H1 (cell line): Measurements from ENCODE around the gene PLEKHO1. TPM values are rescaled to one million over a fixed set of nuclear protein-coding genes. Genes with fewer than 3 reads are reported as not detected.
A peak's percentile ranks its signal among the peaks of the same experiment; 100 is the strongest.

Experiments used
- CTCF ChIA-PET: fragments of 300-600 bp; sonication (Branson Sonifier 250); formaldehyde crosslinking; loops from one replicate; lab custom pipeline; 2021; ENCODE audit not compliant: partially characterized antibody; lab: Charles Lee
- POLR2A ChIA-PET: fragments of 300-600 bp; sonication (Branson Sonifier 250); formaldehyde crosslinking; loops from one replicate; lab custom pipeline; 2021; ENCODE audit warnings: inconsistent platforms; ENCODE audit not compliant: partially characterized antibody; lab: Charles Lee
- DNase-seq, 2 experiments: peaks; one replicate each; pipeline versions ENCODE4 v3.0.0 to v3.0.0-alpha.2; 2010 to 2022; ENCODE audit warnings: low spot score in 2 of 2, low read depth in 1 of 2, mixed read lengths in 1 of 2
- FAIRE-seq: peaks from 2 replicates; lab custom pipeline; 2011; peaks lifted over from hg19 to GRCh38; lab: Jason Lieb, UNC
- H2AFZ ChIP-seq: 2 replicates; pipeline ENCODE4 v1.8.1; 2012; ENCODE audit warnings: low read length, inconsistent platforms
- H2AK5ac ChIP-seq: 2 replicates; pipeline ENCODE4 v1.6.1; 2013; ENCODE audit warnings: low read depth, low read length
- H2BK120ac ChIP-seq: replicated peaks from 2 replicates; pipeline ENCODE3; 2013; ENCODE audit warnings: low read depth, low read length, inconsistent platforms
- H2BK12ac ChIP-seq: 2 replicates; pipeline ENCODE4 v1.6.1; 2013; ENCODE audit warnings: low read depth, low read length
- H2BK15ac ChIP-seq: 2 replicates; pipeline ENCODE4 v1.6.1; 2013; ENCODE audit warnings: low read length
- H2BK20ac ChIP-seq: 2 replicates; pipeline ENCODE4 v1.6.1; 2013; ENCODE audit warnings: low read length
- H2BK5ac ChIP-seq: 2 replicates; pipeline ENCODE4 v1.6.1; 2013; ENCODE audit warnings: low read depth, low read length
- H3K14ac ChIP-seq: 2 replicates; pipeline ENCODE4 v1.6.1; 2013; ENCODE audit warnings: inconsistent platforms; ENCODE audit not compliant: insufficient read length
- H3K18ac ChIP-seq: 2 replicates; pipeline ENCODE4 v1.6.1; 2013; ENCODE audit warnings: low read length; ENCODE audit errors: extremely low read depth
- H3K23ac ChIP-seq: 2 replicates; pipeline ENCODE4 v1.6.1; 2013; ENCODE audit warnings: inconsistent platforms; ENCODE audit not compliant: insufficient read length
- H3K23me2 ChIP-seq: 2 replicates; pipeline ENCODE4 v1.6.1; 2013; ENCODE audit warnings: low read depth, low read length
- H3K27ac ChIP-seq: 2 replicates; pipeline ENCODE4 v1.6.1; 2011; ENCODE audit warnings: low read depth, low read length, inconsistent platforms
- H3K27me3 ChIP-seq, 4 experiments: replicated peaks in 1 of 4; 1 replicate in 1 of 4; 2 replicates in 3 of 4; pipeline versions ENCODE4 v1.6.1 to v1.8.1; 2011 to 2013; ENCODE audit warnings: low read length in 3 of 4, mild to moderate bottlenecking in 3 of 4, inconsistent platforms in 2 of 4, mixed read lengths in 2 of 4, moderate library complexity in 1 of 4; ENCODE audit not compliant: control insufficient read depth in 3 of 4, insufficient read depth in 3 of 4; ENCODE audit errors: extremely low read depth in 1 of 4
- H3K36me3 ChIP-seq, 4 experiments: 2 replicates each; pipeline versions ENCODE4 v1.6.1 to v1.8.1; 2011 to 2013; ENCODE audit warnings: mild to moderate bottlenecking in 4 of 4, low read length in 3 of 4, moderate library complexity in 2 of 4, control low read depth in 1 of 4, inconsistent platforms in 1 of 4; ENCODE audit not compliant: insufficient read depth in 4 of 4, control insufficient read depth in 2 of 4
- H3K4ac ChIP-seq: replicated peaks from 2 replicates; pipeline ENCODE3; 2013; ENCODE audit warnings: low read length, low read depth, mixed read lengths, inconsistent platforms; ENCODE audit not compliant: insufficient read length
- H3K4me1 ChIP-seq, 4 experiments: replicated peaks in 1 of 4; 1 replicate in 1 of 4; 2 replicates in 3 of 4; pipeline versions ENCODE4 v1.6.1 to v1.8.1; 2011 to 2013; ENCODE audit warnings: low read length in 3 of 4, inconsistent platforms in 2 of 4, mixed read lengths in 1 of 4; ENCODE audit not compliant: insufficient read depth in 4 of 4, control insufficient read depth in 3 of 4
- H3K4me2 ChIP-seq, 2 experiments: 2 replicates each; pipeline versions ENCODE4 v1.6.1 to v1.8.1; 2011 to 2013; ENCODE audit warnings: low read depth in 2 of 2, low read length in 2 of 2, control low read depth in 1 of 2, inconsistent platforms in 1 of 2, mild to moderate bottlenecking in 1 of 2; ENCODE audit not compliant: insufficient read depth in 1 of 2
- H3K4me3 ChIP-seq, 4 experiments: fragments of 200-600, 300-600 bp in 1 of 4; sonication (generic), shearing (Covaris generic), sonication (Bioruptor Twin) in 1 of 4; 2 replicates each; pipeline versions ENCODE4 v1.5.1 to v1.8.1; 2011 to 2016; ENCODE audit warnings: low read length in 4 of 4, low read depth in 3 of 4, control low read depth in 2 of 4, inconsistent platforms in 2 of 4, mild to moderate bottlenecking in 2 of 4, mixed read lengths in 1 of 4, moderate library complexity in 1 of 4; ENCODE audit not compliant: insufficient read depth in 2 of 4; ENCODE audit errors: extremely low read depth in 1 of 4
- H3K56ac ChIP-seq: replicated peaks from 2 replicates; pipeline ENCODE3; 2013; ENCODE audit warnings: low read depth, mild to moderate bottlenecking, mixed read lengths, low read length, inconsistent platforms; ENCODE audit not compliant: insufficient read length
- H3K79me1 ChIP-seq: 2 replicates; pipeline ENCODE4 v1.6.1; 2013; ENCODE audit warnings: low read depth, low read length, control low read depth
- H3K79me2 ChIP-seq, 2 experiments: 2 replicates each; pipeline versions ENCODE4 v1.6.1 to v1.8.1; 2012 to 2013; ENCODE audit warnings: low read length in 2 of 2, mild to moderate bottlenecking in 2 of 2, inconsistent platforms in 1 of 2; ENCODE audit not compliant: insufficient read depth in 2 of 2, control insufficient read depth in 1 of 2
- H3K9ac ChIP-seq, 4 experiments: replicated peaks in 1 of 4; 1 replicate in 1 of 4; 2 replicates in 3 of 4; pipeline versions ENCODE4 v1.6.1 to v1.8.1; 2011 to 2013; ENCODE audit warnings: low read depth in 3 of 4, low read length in 3 of 4, control low read depth in 2 of 4, mild to moderate bottlenecking in 2 of 4, moderate library complexity in 2 of 4, inconsistent platforms in 1 of 4; ENCODE audit errors: extremely low read depth in 1 of 4
- H3K9me3 ChIP-seq, 2 experiments: 2 replicates each; pipeline versions ENCODE4 v1.6.1 to v1.8.1; 2012 to 2013; ENCODE audit warnings: mild to moderate bottlenecking in 2 of 2, moderate library complexity in 2 of 2, control low read depth in 1 of 2, inconsistent platforms in 1 of 2, low read depth in 1 of 2, low read length in 1 of 2, mixed read lengths in 1 of 2; ENCODE audit not compliant: insufficient read depth in 2 of 2
- H4K20me1 ChIP-seq, 2 experiments: replicated peaks in 1 of 2; 2 replicates each; pipeline versions ENCODE3 to v1.8.1; 2011 to 2013; ENCODE audit warnings: inconsistent platforms in 2 of 2, low read length in 2 of 2, mild to moderate bottlenecking in 1 of 2; ENCODE audit not compliant: insufficient read depth in 2 of 2, control insufficient read depth in 1 of 2
- H4K5ac ChIP-seq: 2 replicates; pipeline ENCODE4 v1.6.1; 2013; ENCODE audit warnings: low read length, low read depth, mixed read lengths, inconsistent platforms; ENCODE audit not compliant: insufficient read length
- H4K8ac ChIP-seq: 2 replicates; pipeline ENCODE4 v1.8.0; 2013; ENCODE audit warnings: mild to moderate bottlenecking, moderate library complexity, low read length, inconsistent platforms; ENCODE audit not compliant: insufficient read depth; ENCODE audit errors: extremely low read depth
- H4K91ac ChIP-seq: replicated peaks from 2 replicates; pipeline ENCODE3; 2013; ENCODE audit warnings: low read length, mixed read lengths, inconsistent platforms; ENCODE audit not compliant: insufficient read length
- NANOG ChIP-seq: IDR thresholded peaks from 2 replicates; pipeline ENCODE4 v1.6.1; 2011; ENCODE audit warnings: low read length, low read depth, mild to moderate bottlenecking, inconsistent platforms; ENCODE audit not compliant: insufficient read depth, poor library complexity, severe bottlenecking
- SIX5 ChIP-seq: IDR thresholded peaks from 2 replicates; pipeline ENCODE4 v1.6.1; 2011; ENCODE audit warnings: mild to moderate bottlenecking, low read depth, low read length
- WGBS, 2 experiments: shearing (Covaris generic) in 1 of 2; methylation state at CpG; one replicate each; pipeline versions ENCODE4 v1.1.6 to v1.1.7; 2013 to 2015; ENCODE audit warnings: low lambda C conversion rate in 2 of 2, mixed read lengths in 2 of 2, inconsistent platforms in 1 of 2, low coverage in 1 of 2, missing lambda C conversion rate in 1 of 2; ENCODE audit not compliant: insufficient replicate concordance in 2 of 2, insufficient coverage in 1 of 2, insufficient read length in 1 of 2; ENCODE audit errors: extremely low coverage in 1 of 2, missing lambda C conversion rate in 1 of 2; 5-methylcytosine and 5-hydroxymethylcytosine counted together
- polyA plus RNA-seq, 7 experiments: library from polyadenylated mRNA; depleted of rRNA in 3 of 7; stranded (reverse) in 5 of 7; unstranded in 2 of 7; fragments of >200 nt in 5 of 7; fragments of 200-250 nt in 2 of 7; gene quantifications; 1 replicate in 5 of 7; 2 replicates in 1 of 7; 4 replicates in 1 of 7; pipeline versions ENCODE4 v1.2.1 to v1.2.3, GENCODE V29; 2011 to 2013; ENCODE audit warnings: missing spikeins in 2 of 7, mixed read lengths in 2 of 7
- total RNA-seq: library from RNA; stranded (reverse); fragmentation: NEBNext Ultra II Directional; extraction: Animal tissue kit (Norgen Biotek cat#: 25700); gene quantifications from 2 replicates; pipeline ENCODE4 v1.2.1, GENCODE V29; 2021

The PLEKHO1 gene
- total and polyA plus RNA-seq, 2 of the 8 experiments (the other 6 are each of a cell fraction or from before 2014, with no cell fraction given): 23.2 to 37.0 TPM

DNA sequence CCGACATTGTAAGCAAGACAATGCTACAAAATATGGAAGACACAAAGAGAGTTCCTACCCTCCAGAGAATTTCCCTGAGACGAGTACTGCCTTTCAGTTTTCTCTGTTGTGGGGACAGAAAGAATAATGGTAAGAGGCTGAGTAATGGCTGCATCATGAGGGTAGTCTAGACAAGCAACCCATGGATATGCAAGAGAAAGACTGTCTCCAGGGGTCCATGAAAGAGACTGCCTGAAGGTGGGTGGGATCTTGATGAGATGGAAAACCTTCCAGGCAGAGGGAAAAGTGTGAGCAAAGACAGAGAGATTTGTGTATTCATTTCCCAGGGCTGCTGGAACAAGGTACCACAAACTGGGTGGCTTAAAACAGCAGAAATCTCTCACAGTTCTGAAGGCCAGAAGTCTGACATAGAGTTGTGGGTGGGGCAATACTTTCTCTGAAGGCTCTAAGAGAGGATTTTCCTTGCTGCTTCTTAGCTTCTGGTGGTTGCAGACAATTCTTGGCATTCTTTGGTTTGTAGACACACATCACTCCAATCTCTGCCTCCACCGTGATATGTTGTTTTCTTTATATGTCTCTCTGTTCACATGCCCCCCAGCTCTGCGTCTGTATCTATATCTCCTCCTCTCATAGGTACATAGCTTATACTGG is 44.8 kb downstream of the PLEKHO1 start:
- Histone ChIP-seq H2BK12ac (no peak overlapping the region), H2AK5ac (no peak overlapping the region), H3K79me1 (no peaks in the 10 kb centered on the region), H2AFZ (peak overlapping the region; percentile 25; the same call in 1 of the 2 replicates), H3K9me3 (0 out of 4 replicates have a peak, but pooled peaks cover 0 to 5% of the 10 kb centered on the region in 2 experiments), H4K5ac (no peak overlapping the region), H3K23ac (no peak overlapping the region), H3K27ac (no peak overlapping the region), H3K56ac (no peak overlapping the region), H2BK20ac (no peak overlapping the region), H3K36me3 (no peaks in the 10 kb centered on the region), H2BK15ac (no peak overlapping the region), H2BK5ac (no peak overlapping the region), H3K18ac (no peak overlapping the region), H3K4ac (no peak overlapping the region), H3K4me2 (no peak overlapping the region), H3K4me1 (peaks cover 0 to 2% (median 0%) of the 10 kb centered on the region in 4 experiments; a peak in 2 of 7 replicates), H3K14ac (no peak overlapping the region), H3K27me3 (no peaks in the 10 kb centered on the region), H2BK120ac (no peak overlapping the region), H3K79me2 (no peaks in the 10 kb centered on the region), H3K4me3 (no peak overlapping the region), H3K9ac (no peak overlapping the region), H4K8ac (no peak overlapping the region), H4K91ac (no peak overlapping the region), H3K23me2 (no peaks in the 10 kb centered on the region), H4K20me1 (no peaks in the 10 kb centered on the region)
- POLR2A ChIA-PET: interaction anchor here (1.3 kb wide), 1 partner anchor 8 kb away, joined by 4 read pairs; no protein-coding TSS in a partner anchor
- no peak for DNase-seq
- FAIRE-seq: no peak
- CTCF ChIA-PET: interaction anchor here (0.7 to 1.2 kb wide), 3 partner anchors 123 to 234 kb away, joined by 3 read pairs; no protein-coding TSS in a partner anchor
- TF ChIP-seq SIX5: no peak
- TF ChIP-seq NANOG: no peak
- WGBS, 2 experiments: 90% methylated on average over 3 of the region's 4 CpGs; no CpG with 5 or more reads in 1 of the 2 experiments
